GM10248 (cell line): ENCODE results near the gene KIAA1586.
"Not testable (repeated sequence)": the region's sequence is repeated elsewhere in the genome, so short reads cannot be mapped to it uniquely, and the experiment has no call there.

Experiments
- CTCF ChIA-PET: fragments of 300-600 bp; sonication (Branson Sonifier 250); formaldehyde crosslinking; extraction: SDS; loops from one replicate; lab custom pipeline; 2021; ENCODE audit warnings: antibody characterized with exemption; lab: Yijun Ruan, JAX
- POLR2A ChIA-PET: fragments of 350-650 bp; sonication (Branson Sonifier 250); formaldehyde crosslinking; extraction: SDS; loops from one replicate; lab custom pipeline; 2020; ENCODE audit warnings: antibody characterized with exemption; lab: Yijun Ruan, JAX
- DNase-seq: peaks from one replicate; pipeline ENCODE4 v3.0.0; 2012; ENCODE audit errors: extremely low spot score
- CTCF ChIP-seq: IDR thresholded peaks from 2 replicates; pipeline ENCODE4 v1.5.1; 2012; ENCODE audit warnings: mild to moderate bottlenecking, low read depth; ENCODE audit errors: extremely low read depth, missing control alignments, control extremely low read depth

The KIAA1586 gene

GRCh38 chr6:57085471-57085870 lies 39.0 kb downstream of the KIAA1586 start:
- ChIA-PET POLR2A (no interaction called here), CTCF (no interaction called here)
- no peak for TF ChIP-seq CTCF
- no peak for DNase-seq

- CTCF ChIA-PET: no interaction called here
These were observed 40.4 kb downstream of the KIAA1586 start for GRCh38 chr6:57086843-57087242.

GRCh38 chr6:57087916-57088315 lies 41.4 kb downstream of the KIAA1586 start:
- TF ChIP-seq CTCF: no peak
- no peak for DNase-seq
- ChIA-PET CTCF (interaction anchor here (1.0 kb wide), 1 partner anchor 21 kb away, joined by 3 read pairs; no protein-coding TSS in a partner anchor), POLR2A (no interaction called here)

More at GRCh38 chr6:57086843-57087242, 40.4 kb downstream of the KIAA1586 start:
- no peak for DNase-seq
- no peak for TF ChIP-seq CTCF
- POLR2A ChIA-PET: no interaction called here

- ChIA-PET CTCF (interaction anchor here (1.2 to 1.4 kb wide), 2 partner anchors 10 to 185 kb away, joined by 3 read pairs; no protein-coding TSS in a partner anchor), POLR2A (interaction anchor here (0.7 kb wide), 1 partner anchor 14 kb away, joined by 4 read pairs; no protein-coding TSS in a partner anchor)
- no peak for TF ChIP-seq CTCF
- peak; percentile 13 for DNase-seq
These were observed 42.8 kb downstream of the KIAA1586 start for GRCh38 chr6:57089265-57089664.

GRCh38 chr6:57089687-57090457 lies 43.4 kb downstream of the KIAA1586 start, which contains the start of gene ZNF451:
ZNF451 (plus strand) TSS chr6:57090188; CDS start chr6:57090254, 66 bp downstream.
- ChIA-PET CTCF (interaction anchor here (1.2 to 1.4 kb wide), 2 partner anchors 11 to 185 kb away, joined by 3 read pairs; no protein-coding TSS in a partner anchor), POLR2A (interaction anchor here (0.7 kb wide), 1 partner anchor 13 kb away, joined by 4 read pairs; no protein-coding TSS in a partner anchor)
- TF ChIP-seq CTCF: no peak
- peak; percentile 95 for DNase-seq

- CTCF ChIA-PET, POLR2A ChIA-PET, DNase-seq: not testable (repeated sequence)
These were observed 44.1 kb downstream of the KIAA1586 start for GRCh38 chr6:57090458-57091067.

- POLR2A ChIA-PET, DNase-seq: not testable (repeated sequence)
- CTCF ChIA-PET: interaction anchor here (1.5 kb wide), 1 partner anchor 8 kb away, joined by 3 read pairs; no protein-coding TSS in a partner anchor
These were observed 44.9 kb downstream of the KIAA1586 start for GRCh38 chr6:57091375-57091774.
